HepG2 (cell line): ENCODE data around the gene MACROD2. TPM values are rescaled to one million over a fixed set of nuclear protein-coding genes. Genes with fewer than 3 reads are reported as not detected.

Experiments
- ATAC-seq: fragments of 200-7000 bp; cut with Tn5 transposase; 3 replicates; pipeline ENCODE4 v1.9.1; 2020; ENCODE audit warnings: mild to moderate bottlenecking, moderate library complexity
- BruUV-seq: library from RNA; stranded (reverse); fragments of 400-500 nt; replicated peaks from 2 replicates; lab custom pipeline; 2021; lab: Mats Ljungman, UMichigan
- CTCF ChIA-PET: fragments of 300-600 bp; formaldehyde crosslinking; extraction: SDS; loops from one replicate; lab custom pipeline; 2021; ENCODE audit warnings: low total read pairs, inconsistent platforms, low intra/inter-chr PET ratio; lab: Yijun Ruan, JAX
- POLR2A ChIA-PET: fragments of 350-600 bp; sonication (Branson Sonifier 250); formaldehyde crosslinking; loops from one replicate; lab custom pipeline; 2020; ENCODE audit warnings: antibody characterized with exemption, inconsistent platforms; lab: Yijun Ruan, JAX
- DNase-seq: peaks from one replicate; pipeline ENCODE4 v3.0.0-alpha.2; 2015; ENCODE audit warnings: low spot score
- FAIRE-seq: peaks from 3 replicates; lab custom pipeline; 2011; peaks lifted over from hg19 to GRCh38; lab: Jason Lieb, UNC
- H2AFZ ChIP-seq: one replicate; pipeline ENCODE4 v1.6.1; 2011; ENCODE audit warnings: low read length, inconsistent platforms
- H3K27ac ChIP-seq: fragments of 300-600 bp; 3 replicates; pipeline ENCODE4 v1.8.0; 2011; ENCODE audit warnings: mixed run types, mild to moderate bottlenecking, mixed read lengths, low read length, inconsistent platforms; ENCODE audit not compliant: insufficient read depth; ENCODE audit errors: extremely low read length
- H3K27me3 ChIP-seq, 2 experiments: fragments of 200-600 bp in 1 of 2; 2 replicates in 1 of 2; 3 replicates in 1 of 2; pipeline versions ENCODE4 v1.6.0 to v1.8.0; 2011; ENCODE audit warnings: low read length in 2 of 2, mild to moderate bottlenecking in 2 of 2, moderate library complexity in 2 of 2, inconsistent platforms in 1 of 2; ENCODE audit not compliant: insufficient read depth in 2 of 2, control insufficient read depth in 1 of 2
- H3K36me3 ChIP-seq, 2 experiments: fragments of 200-600 bp in 1 of 2; replicated peaks in 1 of 2; 2 replicates in 1 of 2; 3 replicates in 1 of 2; pipeline versions ENCODE4 v1.5.1 to v1.8.0; 2011; ENCODE audit warnings: low read length in 2 of 2, inconsistent platforms in 1 of 2; ENCODE audit not compliant: insufficient read depth in 2 of 2, control insufficient read depth in 1 of 2
- H3K4me1 ChIP-seq: 2 replicates; pipeline ENCODE4 v1.5.1; 2012; ENCODE audit warnings: low read length, inconsistent platforms; ENCODE audit not compliant: insufficient read depth
- H3K4me2 ChIP-seq: 2 replicates; pipeline ENCODE4 v1.6.0; 2011; ENCODE audit warnings: low read depth, low read length, inconsistent platforms
- H3K4me3 ChIP-seq, 3 experiments: fragments of 200-600 bp in 1 of 3; sonication (generic), shearing (Covaris generic) in 1 of 3; replicated peaks in 1 of 3; 2 replicates each; pipeline ENCODE4 v1.5.1; 2011 to 2016; ENCODE audit warnings: low read length in 3 of 3, inconsistent platforms in 2 of 3, low read depth in 2 of 3, mild to moderate bottlenecking in 2 of 3, control low read depth in 1 of 3, mixed read lengths in 1 of 3; ENCODE audit not compliant: insufficient read depth in 1 of 3
- H3K79me2 ChIP-seq: one replicate; pipeline ENCODE4 v1.6.1; 2011; ENCODE audit warnings: low read length, inconsistent platforms; ENCODE audit not compliant: insufficient read depth
- H3K9ac ChIP-seq: 2 replicates; pipeline ENCODE4 v1.6.0; 2011; ENCODE audit warnings: mild to moderate bottlenecking, low read depth, low read length, inconsistent platforms; ENCODE audit not compliant: insufficient read depth
- H3K9me3 ChIP-seq: 2 replicates; pipeline ENCODE4 v1.5.1; 2012; ENCODE audit warnings: mild to moderate bottlenecking, low read length
- H4K20me1 ChIP-seq: 2 replicates; pipeline ENCODE4 v1.6.0; 2011; ENCODE audit warnings: inconsistent platforms, mild to moderate bottlenecking, low read length, moderate library complexity; ENCODE audit not compliant: insufficient read depth
- ARNT ChIP-seq: fragments of 450-650 bp; IDR thresholded peaks from 2 replicates; pipeline ENCODE4 v1.6.1; 2017
- FOXC1 ChIP-seq: sonication (generic); formaldehyde crosslinking; IDR thresholded peaks from 2 replicates; pipeline ENCODE4 v1.8.0; 2022; ENCODE audit warnings: mild to moderate bottlenecking, missing genetic modification reagents, borderline replicate concordance
- HHEX ChIP-seq: IDR thresholded peaks from 2 replicates; pipeline ENCODE4 v1.6.1; 2016; ENCODE audit warnings: control low read depth
- IRF2 ChIP-seq: IDR thresholded peaks from 2 replicates; pipeline ENCODE4 v1.6.1; 2018; ENCODE audit warnings: missing genetic modification reagents, missing compliant biosample characterization
- ZBTB42 ChIP-seq: sonication (generic); formaldehyde crosslinking; IDR thresholded peaks from 2 replicates; pipeline ENCODE4 v1.5.0; 2020; ENCODE audit warnings: mild to moderate bottlenecking, missing genetic modification reagents
- ZBTB7A ChIP-seq: sonication (generic); formaldehyde crosslinking; IDR thresholded peaks from 2 replicates; pipeline ENCODE4 v1.8.0; 2022; ENCODE audit warnings: mild to moderate bottlenecking, missing genetic modification reagents
- ZNF230 ChIP-seq: sonication (generic); formaldehyde crosslinking; IDR thresholded peaks from 2 replicates; pipeline ENCODE4 v1.4.0; 2020; ENCODE audit warnings: mild to moderate bottlenecking, missing genetic modification reagents
- ZNF251 ChIP-seq: sonication (generic); formaldehyde crosslinking; IDR thresholded peaks from 2 replicates; pipeline ENCODE4 v1.9.0; 2021; ENCODE audit warnings: mild to moderate bottlenecking, missing genetic modification reagents
- ZNF501 ChIP-seq: sonication (generic); formaldehyde crosslinking; IDR thresholded peaks from 2 replicates; pipeline ENCODE4 v1.5.1; 2020; ENCODE audit warnings: mild to moderate bottlenecking, moderate library complexity, missing genetic modification reagents
- WGBS: methylation state at CpG from one replicate; pipeline ENCODE4 v1.1.6; 2017; ENCODE audit warnings: low lambda C conversion rate; 5-methylcytosine and 5-hydroxymethylcytosine counted together
- in situ Hi-C: cut with HindIII; loops from 2 replicates; pipeline ENCODE4 v1.10.0; 2017; ENCODE audit warnings: low pct_unique_long_range_greater_than_20kb; ENCODE audit not compliant: extremely low pct_ligation_motif_present
- intact Hi-C: fragments of 100-400 bp; cut with micrococcal nuclease; formaldehyde crosslinking; loops from one replicate; pipeline ENCODE4 v1.10.0; 2022; ENCODE audit not compliant: unreplicated experiment
- polyA plus RNA-seq, 8 experiments: library from polyadenylated mRNA; depleted of rRNA in 3 of 8; stranded (reverse) in 7 of 8; unstranded in 1 of 8; fragments of >200 nt; fragmentation: Illumina TruSeq in 4 of 8; extraction: Trizol in 4 of 8; gene quantifications; 2 replicates each; pipeline versions ENCODE4 v1.2.1 to v1.2.3, GENCODE V29; 2011 to 2016; ENCODE audit warnings: low read depth in 4 of 8, missing spikeins in 1 of 8, mixed read lengths in 1 of 8; ENCODE audit not compliant: insufficient read depth in 1 of 8
- total RNA-seq, 5 experiments: library from RNA; depleted of rRNA; stranded (reverse); fragments of >200 nt; fragmentation: Illumina TruSeq; extraction: Trizol; gene quantifications; 2 replicates each; pipeline ENCODE4 v1.2.3, GENCODE V29; 2016; ENCODE audit warnings: low read depth in 1 of 5
- TF ChIP-seq, protein P1 (sequence below): sonication (generic); formaldehyde crosslinking; IDR thresholded peaks from 2 replicates; pipeline ENCODE4 v1.4.0; 2020; ENCODE audit warnings: missing genetic modification reagents
- TF ChIP-seq, protein P2 (sequence below): sonication (generic); formaldehyde crosslinking; conservative IDR thresholded peaks from 2 replicates; pipeline ENCODE4 v1.5.0; 2020; ENCODE audit warnings: missing genetic modification reagents
- TF ChIP-seq, protein P3 (sequence below): IDR thresholded peaks from 2 replicates; pipeline ENCODE4 v1.6.1; 2016; ENCODE audit warnings: low read depth, borderline replicate concordance

The MACROD2 gene
- total and polyA plus RNA-seq, 2 of the 13 experiments (the other 11 are each of a cell fraction or from before 2014, with no cell fraction given), result 0.13 to 0.51 TPM

DNA sequence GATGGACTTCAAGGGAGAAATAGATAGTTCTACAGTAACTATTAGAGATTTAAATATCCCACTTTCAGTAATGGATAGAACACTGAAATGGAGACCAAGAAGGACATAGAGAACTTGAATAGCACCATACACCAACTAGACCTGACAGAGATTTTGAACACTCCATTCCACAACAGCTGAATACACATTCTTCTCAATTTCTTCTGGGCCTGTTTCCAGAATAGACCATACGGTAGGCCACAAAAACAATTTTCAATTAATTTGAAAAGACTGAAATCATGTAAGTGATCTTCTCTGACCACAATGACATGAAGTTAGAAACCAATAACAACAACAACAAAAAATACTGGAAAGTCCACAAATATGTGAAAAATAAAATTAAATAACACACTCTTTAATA lies 1321.2 kb downstream of the MACROD2 start:
- intact Hi-C loops (no loop called here), in situ Hi-C loops (no loop called here)
- Histone ChIP-seq H2AFZ (no peak overlapping the region), H3K36me3 (no peaks in the 10 kb centered on the region), H3K27me3 (no peaks in the 10 kb centered on the region), H3K79me2 (no peaks in the 10 kb centered on the region), H3K4me3 (no peak overlapping the region), H3K4me2 (no peak overlapping the region), H3K4me1 (no peaks in the 10 kb centered on the region), H4K20me1 (no peaks in the 10 kb centered on the region), H3K27ac (no peak overlapping the region), H3K9ac (no peak overlapping the region), H3K9me3 (peaks cover 82% of the 10 kb centered on the region)
- WGBS, result 21% methylated on average over 1 of the region's 1 CpG
- ATAC-seq (no peak), DNase-seq (no peak), FAIRE-seq (no peak)
- BruUV-seq, result no TSS peak
- CTCF ChIA-PET, result no interaction called here
- POLR2A ChIA-PET, result no interaction called here
- TF ChIP-seq ZBTB7A, result no peak
- TF ChIP-seq, protein P1, sequence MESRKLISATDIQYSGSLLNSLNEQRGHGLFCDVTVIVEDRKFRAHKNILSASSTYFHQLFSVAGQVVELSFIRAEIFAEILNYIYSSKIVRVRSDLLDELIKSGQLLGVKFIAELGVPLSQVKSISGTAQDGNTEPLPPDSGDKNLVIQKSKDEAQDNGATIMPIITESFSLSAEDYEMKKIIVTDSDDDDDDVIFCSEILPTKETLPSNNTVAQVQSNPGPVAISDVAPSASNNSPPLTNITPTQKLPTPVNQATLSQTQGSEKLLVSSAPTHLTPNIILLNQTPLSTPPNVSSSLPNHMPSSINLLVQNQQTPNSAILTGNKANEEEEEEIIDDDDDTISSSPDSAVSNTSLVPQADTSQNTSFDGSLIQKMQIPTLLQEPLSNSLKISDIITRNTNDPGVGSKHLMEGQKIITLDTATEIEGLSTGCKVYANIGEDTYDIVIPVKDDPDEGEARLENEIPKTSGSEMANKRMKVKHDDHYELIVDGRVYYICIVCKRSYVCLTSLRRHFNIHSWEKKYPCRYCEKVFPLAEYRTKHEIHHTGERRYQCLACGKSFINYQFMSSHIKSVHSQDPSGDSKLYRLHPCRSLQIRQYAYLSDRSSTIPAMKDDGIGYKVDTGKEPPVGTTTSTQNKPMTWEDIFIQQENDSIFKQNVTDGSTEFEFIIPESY (CRISPR knock-in tag), result no peak
- TF ChIP-seq, protein P2, sequence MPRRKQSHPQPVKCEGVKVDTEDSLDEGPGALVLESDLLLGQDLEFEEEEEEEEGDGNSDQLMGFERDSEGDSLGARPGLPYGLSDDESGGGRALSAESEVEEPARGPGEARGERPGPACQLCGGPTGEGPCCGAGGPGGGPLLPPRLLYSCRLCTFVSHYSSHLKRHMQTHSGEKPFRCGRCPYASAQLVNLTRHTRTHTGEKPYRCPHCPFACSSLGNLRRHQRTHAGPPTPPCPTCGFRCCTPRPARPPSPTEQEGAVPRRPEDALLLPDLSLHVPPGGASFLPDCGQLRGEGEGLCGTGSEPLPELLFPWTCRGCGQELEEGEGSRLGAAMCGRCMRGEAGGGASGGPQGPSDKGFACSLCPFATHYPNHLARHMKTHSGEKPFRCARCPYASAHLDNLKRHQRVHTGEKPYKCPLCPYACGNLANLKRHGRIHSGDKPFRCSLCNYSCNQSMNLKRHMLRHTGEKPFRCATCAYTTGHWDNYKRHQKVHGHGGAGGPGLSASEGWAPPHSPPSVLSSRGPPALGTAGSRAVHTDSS (CRISPR knock-in tag), result no peak
- no peak for TF ChIP-seq ZBTB42 (CRISPR knock-in tag)
- TF ChIP-seq IRF2 (CRISPR knock-in tag), result no peak
- no peak for TF ChIP-seq ZNF501 (CRISPR knock-in tag)
- TF ChIP-seq FOXC1 (CRISPR knock-in tag), result no peak
- TF ChIP-seq ARNT, result no peak
- TF ChIP-seq ZNF230, result no peak
- TF ChIP-seq ZNF251 (CRISPR knock-in tag), result no peak
- no peak for TF ChIP-seq HHEX
- TF ChIP-seq, protein P3, sequence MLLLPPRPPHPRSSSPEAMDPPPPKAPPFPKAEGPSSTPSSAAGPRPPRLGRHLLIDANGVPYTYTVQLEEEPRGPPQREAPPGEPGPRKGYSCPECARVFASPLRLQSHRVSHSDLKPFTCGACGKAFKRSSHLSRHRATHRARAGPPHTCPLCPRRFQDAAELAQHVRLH, result no peak
